Anterior cingulate cortex (tissue), 58 donors: ENCODE results near the gene C11orf52.
A peak's percentile ranks its signal among the peaks of the same experiment; 100 is the strongest.
"Not testable (repeated sequence)": the region's sequence is repeated elsewhere in the genome, so short reads cannot be mapped to it uniquely, and the experiment has no call there.

ENCODE experiments used
- DNase-seq, 58 donors: peaks; one replicate each; lab custom pipeline; 2025; lab: John Stamatoyannopoulos, UW

C11orf52 gene

GRCh38 chr11:111918390-111919256 lies at the start of gene C11orf52:
Gene C11orf52 (plus strand): TSS chr11:111918913. CDS start chr11:111918973, 60 bp downstream.
- no peak for DNase-seq

- DNase-seq, result no peak
Observed at GRCh38 chr11:111870113-111870512, 48.6 kb upstream of the C11orf52 start.

- DNase-seq, result no peak
Observed at GRCh38 chr11:111870522-111870885, 48.2 kb upstream of the C11orf52 start.

- peak in 57 of 58 donors; percentile 22 to 89 (median 70) for DNase-seq
Observed at GRCh38 chr11:111870886-111871692, 47.6 kb upstream of the C11orf52 start, which contains the start of gene ALG9. Gene ALG9 (minus strand): TSS chr11:111871581. CDS start chr11:111871482, 99 bp downstream.

- DNase-seq, result no peak
Observed at GRCh38 chr11:111871693-111872161, 47.0 kb upstream of the C11orf52 start.

GRCh38 chr11:111878385-111878848 lies 40.3 kb upstream of the C11orf52 start:
- DNase-seq, result no peak

GRCh38 chr11:111878849-111879636 lies 39.7 kb upstream of the C11orf52 start, which contains the start of the genes CFAP68 and FDXACB1:
Gene CFAP68 (plus strand): TSS chr11:111879541. CDS start chr11:111879561, 20 bp downstream.
Gene FDXACB1 (minus strand): TSS chr11:111879165. CDS start chr11:111879132, 33 bp downstream.
- DNase-seq, result peak; percentile 78 to 98 (median 95)

GRCh38 chr11:111879637-111879960 lies 39.1 kb upstream of the C11orf52 start:
- DNase-seq, result peak in 1 of 58 donors; percentile 38

- peak in 11 of 58 donors; percentile 1 to 31 (median 2) for DNase-seq
Observed at GRCh38 chr11:111882202-111882601, 36.5 kb upstream of the C11orf52 start.

GRCh38 chr11:111885053-111885452 lies 33.7 kb upstream of the C11orf52 start:
- DNase-seq, result not testable (repeated sequence)

- DNase-seq, result no peak
Observed at GRCh38 chr11:111886032-111886431, 32.7 kb upstream of the C11orf52 start.

- DNase-seq, result no peak
Observed at GRCh38 chr11:111886844-111887243, 31.9 kb upstream of the C11orf52 start.

- no peak for DNase-seq
Observed at GRCh38 chr11:111905411-111905810, 13.3 kb upstream of the C11orf52 start.

GRCh38 chr11:111906680-111907079 lies 12.0 kb upstream of the C11orf52 start:
- no peak for DNase-seq

- peak in 2 of 58 donors; percentile 34 for DNase-seq
Observed at GRCh38 chr11:111908639-111909305, 9.9 kb upstream of the C11orf52 start.

- DNase-seq, result no peak
Observed at GRCh38 chr11:111909378-111909777, 9.3 kb upstream of the C11orf52 start.

GRCh38 chr11:111910676-111911562 lies 7.8 kb upstream of the C11orf52 start:
- DNase-seq, result peak in 53 of 58 donors; percentile 22 to 93 (median 69)
